GM21367 (cell line): ENCODE data around the gene CLMN.
"Not testable (repeated sequence)": the region's sequence is repeated elsewhere in the genome, so short reads cannot be mapped to it uniquely, and the experiment has no call there.

Experiments
- ATAC-seq: cut with Tn5 transposase; IDR thresholded peaks from one replicate; pipeline ENCODE4 v1.9.1; 2021; ENCODE audit not compliant: unreplicated experiment

The CLMN gene

GRCh38 chr14:95289323-95290010 is 30.2 kb downstream of the CLMN start:
- ATAC-seq: no peak

GRCh38 chr14:95288672-95289322 is 30.9 kb downstream of the CLMN start:
- no peak for ATAC-seq

GRCh38 chr14:95287176-95287754 is 32.4 kb downstream of the CLMN start:
- no peak for ATAC-seq

GRCh38 chr14:95286645-95287044 is 33.1 kb downstream of the CLMN start:
- no peak for ATAC-seq

- ATAC-seq: no peak
These were observed 34.1 kb downstream of the CLMN start for GRCh38 chr14:95285566-95285965.

- ATAC-seq: not testable (repeated sequence)
These were observed 35.9 kb downstream of the CLMN start for GRCh38 chr14:95283802-95284201.

- not testable (repeated sequence) for ATAC-seq
These were observed 36.7 kb downstream of the CLMN start for GRCh38 chr14:95282986-95283380.

- no peak for ATAC-seq
These were observed 37.2 kb downstream of the CLMN start for GRCh38 chr14:95282354-95282985.

GRCh38 chr14:95281560-95282176 is 38.0 kb downstream of the CLMN start:
- ATAC-seq: no peak

GRCh38 chr14:95275494-95275893 is 44.2 kb downstream of the CLMN start:
- no peak for ATAC-seq

GRCh38 chr14:95274874-95275273 is 44.8 kb downstream of the CLMN start:
- ATAC-seq: no peak

- no peak for ATAC-seq
These were observed 45.4 kb downstream of the CLMN start for GRCh38 chr14:95274279-95274678.

- ATAC-seq: no peak
These were observed 46.4 kb downstream of the CLMN start for GRCh38 chr14:95273001-95273978.

GRCh38 chr14:95272057-95272456 is 47.7 kb downstream of the CLMN start:
- no peak for ATAC-seq

GRCh38 chr14:95270203-95270602 is 49.5 kb downstream of the CLMN start:
- ATAC-seq: no peak

- ATAC-seq: no peak
These were observed 50.2 kb downstream of the CLMN start for GRCh38 chr14:95269493-95269892.

- no peak for ATAC-seq
These were observed 51.4 kb downstream of the CLMN start for GRCh38 chr14:95268350-95268749.

GRCh38 chr14:95267306-95267705 is 52.4 kb downstream of the CLMN start:
- no peak for ATAC-seq

GRCh38 chr14:95265106-95266094 is 54.3 kb downstream of the CLMN start:
- peak; percentile 89 for ATAC-seq
